Fibroblast of lung (primary cell): Measurements from ENCODE around the gene SNX18. TPM values are rescaled to one million over a fixed set of nuclear protein-coding genes. Genes with fewer than 3 reads are reported as not detected.

Experiments
- DNase-seq, 2 donors: peaks; one replicate each; pipeline versions ENCODE4 v3.0.0 to v3.0.0-alpha.2; 2010; ENCODE audit warnings: low read depth in 2 of 2
- H2AFZ ChIP-seq: 2 replicates; pipeline ENCODE4 v1.5.1; 2012; ENCODE audit warnings: low read length, control low read depth, inconsistent platforms
- H3K27ac ChIP-seq: 2 replicates; pipeline ENCODE4 v1.5.1; 2011; ENCODE audit warnings: low read length, control low read depth; ENCODE audit not compliant: insufficient read depth
- H3K27me3 ChIP-seq: 2 replicates; pipeline ENCODE4 v1.5.1; 2011; ENCODE audit warnings: mild to moderate bottlenecking, low read length; ENCODE audit not compliant: control insufficient read depth, insufficient read depth
- H3K36me3 ChIP-seq: 2 replicates; pipeline ENCODE4 v1.5.1; 2011; ENCODE audit warnings: low read length; ENCODE audit not compliant: control insufficient read depth, insufficient read depth
- H3K4me1 ChIP-seq: 2 replicates; pipeline ENCODE4 v1.5.1; 2011; ENCODE audit warnings: low read length; ENCODE audit not compliant: control insufficient read depth, insufficient read depth; ENCODE audit errors: extremely low read depth
- H3K4me2 ChIP-seq: 2 replicates; pipeline ENCODE4 v1.5.1; 2011; ENCODE audit warnings: low read length, control low read depth; ENCODE audit not compliant: insufficient read depth; ENCODE audit errors: extremely low read depth
- H3K4me3 ChIP-seq, 4 experiments: fragments of 200-600 bp in 1 of 4; sonication (generic) in 1 of 4; replicated peaks in 1 of 4; 2 replicates each; pipeline ENCODE4 v1.5.1; 2011 to 2016; ENCODE audit warnings: low read length in 4 of 4, low read depth in 3 of 4, mild to moderate bottlenecking in 3 of 4, control low read depth in 2 of 4, inconsistent platforms in 1 of 4, mixed read lengths in 1 of 4; ENCODE audit not compliant: insufficient read depth in 1 of 4; ENCODE audit errors: control extremely low read depth in 1 of 4
- H3K79me2 ChIP-seq: 2 replicates; pipeline ENCODE4 v1.5.1; 2012; ENCODE audit warnings: mild to moderate bottlenecking, low read length, inconsistent platforms; ENCODE audit not compliant: control insufficient read depth, insufficient read depth
- H3K9ac ChIP-seq: 2 replicates; pipeline ENCODE4 v1.5.1; 2011; ENCODE audit warnings: mild to moderate bottlenecking, low read length, control low read depth; ENCODE audit not compliant: insufficient read depth
- H3K9me3 ChIP-seq: 2 replicates; pipeline ENCODE4 v1.5.1; 2012; ENCODE audit warnings: low read depth, low read length; ENCODE audit not compliant: control insufficient read depth, insufficient read depth
- H4K20me1 ChIP-seq: 2 replicates; pipeline ENCODE4 v1.5.1; 2011; ENCODE audit warnings: low read length; ENCODE audit not compliant: control insufficient read depth, insufficient read depth; ENCODE audit errors: extremely low read depth
- CTCF ChIP-seq, 2 donors: IDR thresholded peaks in 1 of 2; conservative IDR thresholded peaks in 1 of 2; 1 replicate in 1 of 2; 2 replicates in 1 of 2; pipeline ENCODE4 v1.5.1; 2011 to 2012; ENCODE audit warnings: low read length in 2 of 2, control low read depth in 1 of 2, inconsistent platforms in 1 of 2, low read depth in 1 of 2, mild to moderate bottlenecking in 1 of 2
- EZH2 ChIP-seq: IDR thresholded peaks from 2 replicates; pipeline ENCODE4 v1.5.1; 2012; ENCODE audit warnings: low read length, control low read depth, mild to moderate bottlenecking; ENCODE audit errors: missing control alignments
- polyA plus RNA-seq, 2 donors: library from polyadenylated mRNA; depleted of rRNA in 1 of 2; stranded (reverse) in 1 of 2; unstranded in 1 of 2; fragments of >200 nt; gene quantifications; 2 replicates each; pipeline ENCODE4 v1.2.1, GENCODE V29; 2011 to 2012; ENCODE audit warnings: missing spikeins in 1 of 2
- total RNA-seq: library from RNA; depleted of rRNA; stranded (reverse); fragments of >200 nt; gene quantifications from 2 replicates; pipeline ENCODE4 v1.2.1, GENCODE V29; 2014

The SNX18 gene
- total and polyA plus RNA-seq, 2 donors (not counting 1 experiment from before 2014, with no cell fraction given): 80.1 to 109 TPM

GRCh38 chr5:54580997-54581811, 63.6 kb downstream of the SNX18 start:
- H3K27ac ChIP-seq: no peak overlapping the region
- peak in 1 of 2 donors; percentile 73 for DNase-seq
- H3K4me1 ChIP-seq: peaks cover 6% of the 10 kb centered on the region
- H3K9me3 ChIP-seq: no peaks in the 10 kb centered on the region
- H3K27me3 ChIP-seq: no peaks in the 10 kb centered on the region
- no peaks in the 10 kb centered on the region for H3K36me3 ChIP-seq
- H2AFZ ChIP-seq: peak overlapping the region; percentile 24
- no peak overlapping the region for H3K4me3 ChIP-seq
- no peaks in the 10 kb centered on the region for H4K20me1 ChIP-seq
- no peak for TF ChIP-seq EZH2
- TF ChIP-seq CTCF (conservative IDR thresholded peaks at IDR 0.05 in 1 of 2, IDR thresholded peaks at IDR 0.05 in 1 of 2; ENCODE audit: low read depth in 1 of 2, low read length in 2 of 2): no peak
- H3K9ac ChIP-seq: no peak overlapping the region
- H3K4me2 ChIP-seq: no peak overlapping the region
- H3K79me2 ChIP-seq: no peaks in the 10 kb centered on the region

- no peak overlapping the region for H3K9ac ChIP-seq
- no peak overlapping the region for H3K4me2 ChIP-seq
- H2AFZ ChIP-seq: no peak overlapping the region
Observed at GRCh38 chr5:54581831-54582548, 64.4 kb downstream of the SNX18 start.

More at GRCh38 chr5:54581831-54582548, 64.4 kb downstream of the SNX18 start:
- Histone ChIP-seq H3K36me3 (no peaks in the 10 kb centered on the region), H3K4me1 (peaks cover 6% of the 10 kb centered on the region), H4K20me1 (no peaks in the 10 kb centered on the region), H3K27ac (no peak overlapping the region), H3K4me3 (no peak overlapping the region), H3K9me3 (no peaks in the 10 kb centered on the region), H3K79me2 (no peaks in the 10 kb centered on the region), H3K27me3 (no peaks in the 10 kb centered on the region)
- peak in 1 of 2 donors; percentile 86 for DNase-seq
- TF ChIP-seq CTCF (conservative IDR thresholded peaks at IDR 0.05 in 1 of 2, IDR thresholded peaks at IDR 0.05 in 1 of 2; ENCODE audit: low read depth in 1 of 2, low read length in 2 of 2) (no peak), EZH2 (no peak)
